Esophagus muscularis mucosa (tissue), 3 donors: ENCODE data around the gene KCNIP3.

Experiments
- CTCF ChIP-seq, 3 experiments: fragments of 200-600 bp in 2 of 3; fragments of 450-650 bp in 1 of 3; sonication (generic) in 2 of 3; IDR thresholded peaks; one replicate each; pipeline ENCODE4 v1.5.1; 2017 to 2019; ENCODE audit warnings: antibody characterized with exemption in 3 of 3, mild to moderate bottlenecking in 2 of 3, moderate library complexity in 1 of 3
- POLR2A ChIP-seq: fragments of 450-650 bp; IDR thresholded peaks from one replicate; pipeline ENCODE4 v1.6.1; 2017; ENCODE audit warnings: antibody characterized with exemption, moderate library complexity, mild to moderate bottlenecking, low read depth

GRCh38 chr2:95274291-95275150 is 22.6 kb upstream of the KCNIP3 start, which contains the start of gene PROM2:
- TF ChIP-seq POLR2A (no peak), CTCF (IDR thresholded peaks at IDR 0.05) (no peak)
